ENCODE data around the gene TMEM72.

The TMEM72 gene

DNA sequence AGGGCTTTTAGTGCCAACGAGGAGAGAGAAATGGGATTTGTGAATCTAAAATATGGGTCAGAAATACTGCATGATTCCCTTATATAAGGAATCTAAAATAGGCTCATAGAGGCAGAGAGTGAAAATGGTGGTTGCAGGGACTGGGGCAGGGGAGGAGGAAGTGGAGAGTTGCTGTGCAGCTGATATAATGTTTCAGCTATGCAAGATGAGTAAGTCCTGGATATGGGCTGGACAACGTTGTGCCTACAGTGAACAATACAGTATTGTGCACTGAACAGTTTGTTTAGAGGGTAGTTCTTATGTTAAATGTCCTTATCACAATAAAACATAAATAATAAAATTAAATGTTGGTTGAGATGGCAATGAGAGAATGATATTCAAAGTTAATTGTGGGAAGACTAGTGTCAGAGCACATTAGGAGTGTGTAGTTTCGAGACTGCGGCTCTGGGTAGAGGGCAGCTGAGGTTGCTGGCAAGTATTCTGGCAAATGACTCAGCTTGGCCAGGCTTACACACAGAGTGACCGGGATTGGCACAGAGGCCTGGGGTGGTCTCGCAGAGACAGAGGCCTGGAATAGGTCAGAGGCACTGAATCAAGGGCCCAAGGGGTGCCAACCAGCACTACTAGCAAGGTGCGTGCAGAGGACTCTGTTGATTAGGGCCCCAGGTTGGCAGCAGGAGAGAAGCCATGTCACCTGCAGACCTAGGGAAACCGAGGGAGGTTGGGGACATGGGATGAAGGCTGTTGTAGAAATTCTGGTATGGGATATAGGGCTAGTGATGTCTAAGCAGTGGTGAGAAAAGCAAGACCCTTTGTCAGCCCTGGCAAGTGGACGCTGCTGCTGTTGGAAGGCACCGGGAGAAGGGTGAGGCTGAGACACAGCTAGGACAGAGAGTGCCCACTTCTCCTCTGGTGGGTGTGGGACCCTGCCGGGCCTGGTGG is 70.3 kb downstream of the TMEM72 start:
- no peak for DNase-seq

DNA sequence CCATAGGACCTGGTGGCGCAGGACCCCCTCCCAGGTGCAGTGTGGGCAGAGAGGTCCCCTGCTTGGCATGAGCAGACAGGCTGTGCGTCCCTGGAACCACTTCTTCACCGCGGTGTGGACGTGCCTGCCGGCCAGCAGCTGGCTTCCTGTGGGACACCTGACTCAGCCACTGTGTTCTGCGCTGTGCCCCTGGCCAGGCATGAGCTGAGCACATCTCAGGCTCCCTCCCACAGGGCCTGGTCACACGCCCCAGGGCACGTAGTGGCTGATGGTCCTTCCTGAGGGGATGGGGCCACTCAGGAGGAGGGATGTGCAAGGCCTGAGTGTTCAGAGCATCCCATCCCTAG is 71.0 kb downstream of the TMEM72 start:
- no peak for DNase-seq

DNA sequence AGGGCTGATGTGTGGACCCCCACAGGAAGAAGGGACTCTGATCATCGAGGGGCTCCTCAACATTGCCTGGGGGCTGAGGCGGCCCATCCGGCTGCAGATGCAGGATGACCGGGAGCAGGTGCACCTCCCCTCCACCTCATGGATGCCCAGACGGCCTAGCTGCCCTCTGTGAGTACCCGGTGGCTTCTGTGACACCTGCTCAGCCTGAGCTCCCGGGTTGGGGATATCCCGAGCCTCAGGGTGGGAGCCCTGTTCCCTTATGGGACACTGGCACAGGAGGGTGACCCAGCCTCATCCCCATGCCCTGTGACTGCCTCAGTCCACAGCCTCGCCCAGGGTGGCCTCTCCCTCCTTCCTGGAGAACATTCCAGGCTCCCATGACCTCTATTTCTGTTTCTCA is 71.4 kb downstream of the TMEM72 start:
- DNase-seq: no peak

DNA sequence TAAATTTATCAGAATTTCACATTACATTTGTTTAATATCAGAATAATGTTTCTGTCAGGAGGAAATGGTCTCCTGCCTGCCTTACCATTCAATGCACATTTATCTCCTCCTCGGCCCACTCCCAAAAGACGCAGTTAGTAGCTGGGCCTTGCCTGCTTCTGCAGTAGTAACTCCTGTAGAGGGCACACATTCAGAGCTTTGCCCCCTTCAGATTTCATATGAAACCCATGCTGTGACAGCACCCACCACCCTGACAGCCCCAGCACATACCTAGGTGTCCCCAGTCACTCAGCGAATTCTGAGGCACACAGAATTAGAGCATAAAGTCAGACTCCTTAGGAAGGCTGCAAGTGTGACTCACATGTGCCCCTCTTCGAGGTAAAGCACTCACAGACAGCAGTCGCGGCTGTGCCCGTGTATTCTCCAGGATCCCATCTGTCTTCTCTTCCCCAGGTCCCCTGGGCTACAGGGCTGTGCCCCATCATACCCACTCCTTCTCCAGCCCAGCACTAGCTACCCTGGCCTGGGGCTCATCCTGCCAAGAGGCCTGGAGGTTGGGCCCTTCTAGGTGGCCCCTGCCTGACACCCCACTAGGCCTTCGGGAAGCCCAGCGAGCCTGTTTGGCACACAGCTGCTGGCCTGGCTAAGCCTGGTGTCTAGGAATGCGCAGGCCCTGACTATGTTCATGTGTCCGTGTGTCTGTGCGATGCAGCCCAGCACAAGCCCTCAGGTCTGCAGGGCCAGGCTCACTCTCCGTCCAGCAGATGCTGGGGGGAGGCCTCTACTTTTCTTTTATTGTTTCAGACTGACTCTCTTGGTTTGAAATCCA is 72.1 kb downstream of the TMEM72 start:
- DNase-seq: no peak

DNA sequence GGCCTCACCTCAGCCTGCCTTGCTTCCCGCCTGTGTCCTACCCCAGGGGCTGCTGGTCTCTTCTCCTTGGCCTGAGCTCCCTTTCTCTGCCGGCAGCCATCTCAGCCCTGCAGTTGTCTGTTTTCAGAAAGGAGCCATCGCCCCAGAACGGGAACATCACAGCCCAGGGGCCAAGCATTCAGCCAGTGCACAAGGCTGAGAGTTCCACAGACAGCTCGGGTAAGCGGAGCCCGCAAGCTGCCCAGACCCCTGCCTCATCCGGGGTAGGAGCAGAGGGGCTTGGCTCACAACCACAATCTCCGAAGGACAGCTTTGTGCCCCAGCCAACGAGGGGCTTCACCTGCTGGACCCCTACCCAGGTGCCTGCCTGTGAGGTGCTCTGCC is 72.8 kb downstream of the TMEM72 start:
- DNase-seq: no peak

DNA sequence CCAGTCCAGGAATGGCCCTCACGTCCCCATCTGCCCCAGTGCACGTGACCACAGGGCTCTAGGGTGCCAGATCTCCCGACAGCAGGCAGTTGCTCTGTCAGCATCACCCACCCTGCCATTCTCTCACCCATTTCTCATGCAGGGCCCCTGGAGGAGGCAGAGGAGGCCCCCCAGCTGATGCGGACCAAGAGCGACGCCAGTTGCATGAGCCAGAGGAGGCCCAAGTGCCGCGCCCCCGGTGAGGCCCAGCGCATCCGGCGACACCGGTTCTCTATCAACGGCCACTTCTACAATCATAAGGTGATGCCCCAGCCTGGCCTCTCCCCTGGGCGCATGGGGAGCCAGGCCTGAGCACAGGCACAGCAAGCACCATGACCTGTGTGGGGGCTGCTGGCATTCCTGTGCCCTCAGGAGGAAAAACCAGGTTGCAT is 73.5 kb downstream of the TMEM72 start:
- no peak for DNase-seq

DNA sequence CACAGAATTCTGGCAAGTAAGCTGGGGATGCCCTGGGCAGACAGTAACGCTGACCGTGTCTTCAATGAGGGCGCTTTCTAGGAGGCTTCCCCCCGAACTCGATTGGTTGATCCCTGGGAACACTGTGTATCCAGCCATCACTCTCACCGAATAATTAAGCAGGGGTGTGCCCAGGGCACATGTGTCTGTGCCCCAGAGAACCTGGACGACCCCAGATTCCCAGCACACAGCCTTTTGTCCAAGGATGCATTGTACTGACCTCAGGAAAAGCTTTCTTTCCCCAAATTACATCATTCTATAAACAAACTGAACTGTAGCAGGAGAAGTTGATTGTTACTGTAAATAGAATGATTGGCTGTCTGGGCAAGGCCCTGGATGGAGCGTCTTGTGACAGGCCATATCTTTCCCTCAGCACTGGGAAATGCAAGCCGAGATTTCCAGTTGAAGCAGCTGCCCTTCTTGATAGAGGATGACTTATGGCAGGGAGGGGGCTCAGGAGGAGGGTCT is 74.1 kb downstream of the TMEM72 start:
- DNase-seq: no peak

DNA sequence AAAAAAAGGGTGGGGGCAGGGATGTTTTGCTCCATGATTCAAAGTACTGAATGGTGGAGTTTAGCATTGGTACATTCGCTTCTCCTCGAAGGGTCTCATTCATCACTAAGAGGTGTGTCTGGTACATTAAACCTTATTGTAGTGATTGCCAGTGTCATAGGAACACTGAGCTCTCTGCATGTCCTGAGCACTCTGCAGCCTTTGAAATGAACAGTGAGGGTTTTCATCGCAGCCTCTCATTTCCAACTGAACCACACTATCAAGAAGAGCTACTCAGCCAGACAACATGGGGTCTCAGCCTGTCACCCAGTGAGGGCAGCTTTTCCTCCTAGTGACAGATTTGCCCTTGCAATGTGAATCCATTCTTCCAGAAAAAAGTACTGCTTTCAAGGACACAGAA is 75.0 kb downstream of the TMEM72 start:
- no peak for DNase-seq

All from stimulated activated naive CD4-positive, alpha-beta T cell (primary cell).